IPS-NIHi7 (cell line): ENCODE data around the gene SPAG9.

Source experiments
- DNase-seq: peaks from one replicate; pipeline ENCODE4 v3.0.0; 2012; ENCODE audit warnings: mixed read lengths; ENCODE audit errors: extremely low spot score

SPAG9 gene

DNA sequence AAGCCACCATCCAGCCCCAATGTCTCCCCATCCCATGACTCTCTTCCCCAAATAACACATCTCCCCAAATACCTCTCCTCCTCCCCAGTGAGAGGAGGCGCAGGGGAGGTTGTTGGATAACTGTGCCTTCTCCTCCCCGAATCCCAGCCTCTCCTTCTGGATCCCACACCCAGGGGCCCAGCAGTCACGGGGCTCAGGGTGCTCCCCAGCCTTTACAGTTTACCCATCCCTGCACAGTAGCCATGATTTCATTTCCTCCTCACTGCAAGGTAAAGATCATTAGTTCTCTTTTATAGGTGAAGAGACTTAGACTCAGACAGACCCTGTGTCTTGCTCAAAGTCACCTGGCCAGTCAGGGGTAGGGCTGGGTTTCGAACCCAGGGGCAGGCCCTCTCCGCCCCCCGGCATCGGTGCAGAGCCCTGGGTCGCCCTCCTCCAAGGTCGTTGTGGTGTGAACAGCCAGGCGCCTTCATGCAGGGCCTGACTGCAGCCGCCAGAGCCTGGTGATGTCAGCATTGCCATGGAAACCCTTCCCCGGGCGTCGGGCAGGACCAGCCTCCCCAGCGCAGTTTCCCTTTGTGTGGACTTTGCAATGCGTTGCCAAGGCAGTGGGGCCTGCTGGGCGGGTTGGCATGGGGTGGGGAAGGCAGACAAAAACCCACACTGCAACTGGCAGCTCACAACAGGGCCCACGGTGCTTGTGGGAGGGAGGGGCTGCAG lies 201.2 kb downstream of the SPAG9 start:
- peak; percentile 92 for DNase-seq

DNA sequence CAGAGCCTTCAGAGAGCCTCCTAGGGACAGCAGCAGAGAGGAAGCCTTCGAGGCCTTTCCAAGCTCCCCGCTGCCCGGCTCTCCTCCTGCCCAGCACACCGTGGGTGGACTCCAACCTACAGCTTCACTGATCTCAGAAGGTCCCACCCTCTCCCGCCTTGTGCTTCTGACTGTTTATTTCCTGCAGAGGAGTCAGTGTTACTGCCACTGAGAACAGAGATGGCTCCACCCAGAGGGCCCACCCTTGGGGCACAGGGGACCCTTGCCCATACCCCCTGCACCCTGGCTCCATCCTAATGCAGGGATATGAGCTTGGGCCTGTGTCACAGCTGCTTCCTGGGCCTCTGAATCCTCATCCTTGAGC lies 201.8 kb downstream of the SPAG9 start:
- DNase-seq: no peak

DNA sequence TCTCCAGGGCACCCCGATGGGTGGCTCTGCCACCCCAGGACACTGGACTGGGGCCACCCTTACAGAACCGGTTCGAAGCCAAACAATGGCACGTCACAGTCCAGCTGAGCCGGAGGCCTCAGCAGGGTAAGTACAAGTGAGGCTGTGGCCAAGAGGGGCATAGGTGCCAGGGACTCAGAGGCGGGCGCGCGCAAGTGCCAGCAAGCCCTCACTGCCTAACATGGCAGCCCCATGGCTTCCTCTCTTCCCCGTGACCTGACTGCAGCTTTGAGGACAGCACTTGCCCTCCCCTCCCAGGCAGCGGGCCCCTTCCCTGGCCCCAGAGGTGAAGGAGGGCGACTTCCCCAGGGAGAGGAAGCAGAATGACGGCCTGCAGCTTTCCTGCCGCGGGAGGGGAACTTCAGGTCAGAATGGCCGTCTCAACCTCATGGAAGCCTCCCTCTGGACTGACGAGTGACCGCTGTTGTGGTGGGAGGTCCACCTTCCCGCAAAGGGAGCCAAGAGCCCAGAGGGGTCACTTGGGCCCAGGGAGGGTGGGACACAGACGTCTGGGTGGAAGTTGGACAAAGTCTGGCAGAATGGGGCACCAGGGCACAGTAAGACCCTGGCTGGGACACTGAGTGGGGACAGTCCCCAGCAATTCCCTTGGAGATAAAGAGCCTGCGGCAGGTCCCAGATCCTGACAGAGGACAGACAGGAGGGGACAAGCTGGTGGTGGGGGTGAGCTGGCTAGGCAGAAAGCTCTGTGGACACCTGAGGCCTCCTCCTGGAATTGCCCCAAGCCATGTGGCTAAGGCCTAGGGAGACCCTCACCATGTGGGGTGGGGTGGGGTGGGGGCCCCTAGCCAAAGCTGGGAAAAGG lies 202.4 kb downstream of the SPAG9 start:
- no peak for DNase-seq

DNA sequence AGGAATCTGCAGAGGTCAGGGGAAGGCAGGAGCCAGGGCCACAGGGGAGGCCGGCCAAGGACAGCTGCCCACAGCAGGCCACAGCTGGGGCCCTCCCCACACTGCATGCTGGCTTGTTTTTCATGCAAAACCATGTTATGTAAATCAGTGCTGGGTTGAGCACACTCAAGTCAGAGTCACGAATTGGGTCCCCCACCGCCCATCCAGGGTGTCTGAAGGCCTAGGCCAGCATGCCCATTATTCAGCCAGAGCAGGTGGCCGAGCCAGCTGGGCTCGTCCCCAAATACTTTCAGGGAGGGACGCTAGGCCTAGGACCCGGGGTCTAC lies 203.3 kb downstream of the SPAG9 start:
- no peak for DNase-seq

DNA sequence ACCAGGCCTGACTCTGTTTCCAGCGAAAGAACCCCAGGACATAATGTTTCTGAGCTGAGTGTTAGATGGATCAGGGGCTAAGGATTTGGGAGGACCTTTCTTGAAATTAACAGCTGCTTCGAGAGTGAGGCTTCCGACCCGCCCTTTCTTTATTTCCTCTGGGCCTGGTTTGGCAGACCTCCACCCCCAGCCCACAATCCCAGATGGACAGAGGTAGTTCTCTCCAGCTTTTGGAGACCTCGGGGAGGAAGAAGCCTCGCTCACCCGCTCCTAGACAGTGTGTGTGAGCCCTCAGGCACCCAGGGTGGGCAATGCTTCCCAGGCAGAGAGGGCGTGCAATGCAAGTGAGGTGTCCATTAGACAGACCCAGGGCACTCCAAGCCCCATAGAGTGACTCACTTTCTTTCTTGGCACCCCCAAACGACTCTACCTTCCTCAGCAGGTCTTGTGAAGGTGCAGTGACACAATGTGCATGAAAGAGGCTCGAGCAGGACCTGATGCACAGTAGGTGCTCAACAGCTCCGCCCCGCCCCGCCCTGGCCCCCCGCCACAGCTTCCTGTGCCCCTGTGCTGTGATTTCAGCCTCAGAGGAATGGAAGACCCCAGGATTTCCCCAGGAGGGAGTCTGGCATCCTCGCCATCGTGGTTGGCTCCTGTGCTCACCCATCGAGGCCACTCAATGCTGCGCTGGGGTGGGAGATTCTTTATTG lies 203.8 kb downstream of the SPAG9 start:
- DNase-seq: no peak

DNA sequence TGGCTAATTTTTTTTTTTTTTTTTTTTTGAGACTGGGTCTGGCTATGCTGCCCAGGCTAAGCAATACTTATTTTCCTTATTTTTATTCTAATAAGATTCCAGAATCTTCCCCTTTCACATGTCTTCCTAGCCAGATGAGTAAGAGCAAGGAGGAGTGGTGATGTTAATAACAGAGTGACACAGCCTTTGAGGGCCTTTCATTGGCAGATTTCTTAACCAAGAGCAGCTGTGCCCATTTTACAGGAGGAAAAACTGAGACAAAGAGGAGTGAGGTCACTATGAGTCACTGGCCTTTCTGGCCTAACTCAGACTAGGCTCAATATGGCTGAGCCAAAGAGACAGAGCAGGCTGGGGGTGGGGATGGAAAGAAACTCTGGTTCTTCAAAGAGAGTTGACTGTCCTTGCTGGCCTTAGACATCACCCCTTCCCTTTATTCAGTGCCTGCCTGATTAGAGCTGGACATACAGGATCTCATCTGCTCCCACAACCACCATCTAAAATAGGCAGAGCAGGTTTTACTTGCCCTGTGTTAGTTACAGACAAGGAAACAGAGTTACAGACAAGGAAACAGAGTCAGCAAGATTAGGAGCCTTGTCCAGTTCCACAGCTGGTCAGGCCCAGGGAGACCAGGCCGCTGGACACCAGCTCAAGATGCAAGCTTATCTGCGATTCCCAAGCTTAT lies 204.5 kb downstream of the SPAG9 start:
- DNase-seq: no peak

DNA sequence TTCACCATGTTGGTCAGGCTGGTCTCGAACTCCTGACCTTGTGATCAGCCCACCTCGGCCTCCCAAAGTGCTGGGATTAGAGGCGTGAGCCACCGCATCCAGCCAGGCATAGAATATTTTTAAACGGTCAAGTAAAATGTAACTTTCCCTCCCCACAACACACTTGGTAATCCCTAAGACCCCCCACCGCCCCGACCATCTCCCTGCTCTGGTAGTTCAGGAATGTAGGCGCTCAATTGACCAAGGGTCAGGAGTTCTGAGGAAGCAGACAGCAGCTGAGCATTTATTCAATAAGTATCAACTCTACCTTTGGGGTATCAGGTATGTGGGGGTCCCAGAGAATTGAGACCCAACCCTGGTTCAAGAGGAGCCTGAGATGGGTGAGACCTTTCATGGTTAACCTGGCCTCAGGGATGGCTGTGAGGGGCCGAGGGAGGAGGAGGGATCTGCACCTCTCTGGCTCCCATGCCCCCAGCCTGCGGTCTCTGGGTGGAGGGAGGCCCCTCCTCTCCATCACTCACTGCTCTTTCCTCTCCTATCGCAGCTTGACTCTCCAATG lies 206.1 kb downstream of the SPAG9 start:
- DNase-seq: no peak

DNA sequence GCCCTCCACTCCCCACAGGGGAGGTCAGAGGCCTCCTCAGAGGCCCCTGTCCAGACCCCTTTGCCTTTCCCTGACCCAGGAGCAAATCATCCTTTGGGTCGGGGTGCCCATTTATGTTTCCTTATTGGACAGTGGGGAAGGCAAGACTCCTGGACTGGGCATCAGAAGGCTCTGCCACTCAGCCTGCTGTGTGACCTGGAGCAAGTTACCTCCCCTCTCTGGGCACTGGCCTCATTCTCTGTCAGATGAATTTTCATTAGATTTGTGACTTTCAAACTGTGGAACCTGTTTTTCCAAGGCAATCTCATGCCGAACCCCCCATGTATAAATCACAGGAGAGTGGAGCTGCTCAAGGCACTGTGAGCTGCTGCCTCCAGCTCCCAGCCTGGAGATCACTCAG lies 207.5 kb downstream of the SPAG9 start:
- DNase-seq: no peak
